ENCODE results near the gene TNNT3.

Gene TNNT3

DNA sequence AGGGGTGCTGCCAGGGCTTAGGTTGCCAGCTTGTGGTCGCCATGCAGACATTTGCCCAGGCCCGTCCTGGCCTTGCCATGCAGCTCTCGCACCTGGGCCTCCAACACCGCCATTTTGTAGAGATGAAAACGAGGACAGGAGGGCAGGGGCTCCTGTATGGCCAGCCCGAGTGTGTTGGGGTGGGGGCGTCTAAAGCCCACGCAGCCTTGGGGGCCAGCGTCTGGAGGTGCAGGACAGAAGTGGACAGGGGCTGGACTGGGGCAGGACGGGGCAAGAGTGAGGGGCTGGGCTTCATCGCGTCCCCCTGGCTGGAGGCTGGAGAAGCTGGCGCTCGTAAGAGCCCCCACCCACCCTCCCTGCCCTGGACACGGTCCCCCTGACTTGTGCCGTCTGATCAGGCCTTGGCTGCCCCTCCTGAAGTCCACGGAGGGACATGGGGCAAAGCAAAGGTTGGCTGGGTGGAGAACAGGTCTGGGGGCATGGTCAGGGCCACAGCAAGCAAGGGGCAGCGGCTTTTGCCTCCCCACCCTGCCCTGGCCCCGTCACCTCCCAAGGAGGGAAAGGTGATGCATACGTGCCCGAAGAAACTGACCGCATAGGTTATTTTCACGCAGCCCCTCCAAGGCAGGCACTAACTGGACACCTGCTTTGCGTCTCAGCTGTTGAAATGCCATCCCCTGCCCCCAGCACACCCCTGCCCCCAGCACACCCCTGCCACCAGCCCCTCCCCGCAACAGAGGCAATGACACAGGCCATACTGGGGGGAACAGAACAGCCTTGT, 815 bp downstream of the TNNT3 start:
- no peak for TF ChIP-seq ESRRG (CRISPR knock-in tag; IDR thresholded peaks at IDR 0.05)
- no peak for TF ChIP-seq ZC3H10 (CRISPR knock-in tag; IDR thresholded peaks at IDR 0.05)
- no peak for TF ChIP-seq BACH2 (CRISPR knock-in tag; IDR thresholded peaks at IDR 0.05; ENCODE audit: borderline replicate concordance)
- TF ChIP-seq CSDC2 (CRISPR knock-in tag; IDR thresholded peaks at IDR 0.05) = no peak
- TF ChIP-seq GLIS3 (CRISPR knock-in tag; IDR thresholded peaks at IDR 0.05) = no peak
- TF ChIP-seq PPARA (CRISPR knock-in tag; IDR thresholded peaks at IDR 0.05; ENCODE audit: borderline replicate concordance) = no peak
- no peak for TF ChIP-seq OSR1 (CRISPR knock-in tag; IDR thresholded peaks at IDR 0.05)
- no peak for TF ChIP-seq SNAI2 (CRISPR knock-in tag; IDR thresholded peaks at IDR 0.05)
- no peak for ATAC-seq

DNA sequence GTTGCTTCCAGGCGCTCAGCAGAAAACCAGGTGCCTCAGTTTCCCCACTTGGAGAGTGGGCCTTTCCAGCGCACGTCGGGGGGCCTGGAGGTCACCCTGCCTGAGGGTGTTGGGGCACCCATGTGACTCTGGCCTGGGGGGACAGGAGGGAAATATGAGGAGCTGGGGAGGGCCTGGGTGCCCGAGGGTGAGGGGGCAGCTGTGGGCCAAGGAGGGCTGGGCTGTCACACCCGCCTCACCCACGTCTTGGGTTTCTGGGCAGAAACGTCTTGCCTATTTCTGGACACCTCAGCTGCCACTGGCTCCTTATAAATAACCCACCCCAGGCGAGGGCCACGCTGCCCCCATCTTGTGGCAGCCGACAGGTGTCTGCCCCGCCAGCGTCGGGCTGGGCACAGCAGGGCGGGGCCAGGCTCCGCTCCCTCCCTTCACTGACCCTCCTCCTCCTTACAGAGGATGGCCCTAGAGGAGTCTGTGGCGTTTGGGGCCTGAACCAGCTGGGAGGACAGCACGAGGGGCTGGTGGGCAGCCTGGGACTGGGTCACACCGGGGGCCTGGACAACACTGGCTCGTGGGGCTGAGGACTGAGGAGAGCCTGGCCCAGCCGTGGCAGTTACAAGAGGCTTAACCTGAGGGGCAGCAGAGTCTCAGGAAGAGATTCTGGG, 1.5 kb downstream of the TNNT3 start:
- ATAC-seq = no peak
- TF ChIP-seq RARB (CRISPR knock-in tag; IDR thresholded peaks at IDR 0.05) = no peak

DNA sequence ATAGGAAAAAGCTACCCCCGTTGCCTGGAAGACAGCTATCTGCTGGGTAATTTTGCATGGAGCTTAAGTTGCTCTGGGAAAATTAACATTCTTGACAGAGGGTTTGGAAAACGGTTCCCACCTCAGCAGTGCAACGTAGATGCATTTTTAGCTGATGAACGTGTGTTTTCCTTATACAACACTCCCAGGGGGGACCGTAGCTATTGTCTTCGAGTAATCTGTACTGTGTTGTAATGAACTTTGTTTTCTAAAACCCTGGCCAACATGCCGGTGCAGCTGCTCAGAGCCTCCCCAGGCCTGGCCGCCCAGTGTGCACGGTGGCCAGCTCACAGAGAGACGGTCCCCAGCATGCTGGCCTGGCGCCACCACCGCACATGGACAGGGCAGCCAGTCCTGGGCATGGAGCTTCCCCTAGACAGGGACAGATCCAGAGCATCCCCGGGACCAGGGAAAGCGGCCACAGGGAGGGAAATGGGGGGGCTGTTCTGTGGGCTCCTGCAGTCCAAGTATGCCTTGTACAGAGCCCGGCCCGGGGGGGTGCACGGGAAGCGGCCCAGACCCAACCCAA, 2.2 kb downstream of the TNNT3 start:
- TF ChIP-seq CSDC2 (CRISPR knock-in tag; IDR thresholded peaks at IDR 0.05) (no peak), SNAI2 (CRISPR knock-in tag; IDR thresholded peaks at IDR 0.05) (no peak), OSR1 (CRISPR knock-in tag; IDR thresholded peaks at IDR 0.05) (no peak), ZFP3 (CRISPR knock-in tag; IDR thresholded peaks at IDR 0.05) (no peak), ARNTL (CRISPR knock-in tag; IDR thresholded peaks at IDR 0.05; ENCODE audit: borderline replicate concordance, low read depth) (no peak), GLIS3 (CRISPR knock-in tag; IDR thresholded peaks at IDR 0.05) (no peak), BACH2 (CRISPR knock-in tag; IDR thresholded peaks at IDR 0.05; ENCODE audit: borderline replicate concordance) (no peak), TOX (CRISPR knock-in tag; IDR thresholded peaks at IDR 0.05; ENCODE audit: borderline replicate concordance) (no peak), ESRRG (CRISPR knock-in tag; IDR thresholded peaks at IDR 0.05) (no peak), ZNF70 (CRISPR knock-in tag; IDR thresholded peaks at IDR 0.05) (no peak), PPARA (CRISPR knock-in tag; IDR thresholded peaks at IDR 0.05; ENCODE audit: borderline replicate concordance) (no peak), CREB5 (CRISPR knock-in tag; IDR thresholded peaks at IDR 0.05; ENCODE audit: low read depth) (no peak), ISL1 (CRISPR knock-in tag; IDR thresholded peaks at IDR 0.05) (no peak)
- TF ChIP-seq, protein P1, sequence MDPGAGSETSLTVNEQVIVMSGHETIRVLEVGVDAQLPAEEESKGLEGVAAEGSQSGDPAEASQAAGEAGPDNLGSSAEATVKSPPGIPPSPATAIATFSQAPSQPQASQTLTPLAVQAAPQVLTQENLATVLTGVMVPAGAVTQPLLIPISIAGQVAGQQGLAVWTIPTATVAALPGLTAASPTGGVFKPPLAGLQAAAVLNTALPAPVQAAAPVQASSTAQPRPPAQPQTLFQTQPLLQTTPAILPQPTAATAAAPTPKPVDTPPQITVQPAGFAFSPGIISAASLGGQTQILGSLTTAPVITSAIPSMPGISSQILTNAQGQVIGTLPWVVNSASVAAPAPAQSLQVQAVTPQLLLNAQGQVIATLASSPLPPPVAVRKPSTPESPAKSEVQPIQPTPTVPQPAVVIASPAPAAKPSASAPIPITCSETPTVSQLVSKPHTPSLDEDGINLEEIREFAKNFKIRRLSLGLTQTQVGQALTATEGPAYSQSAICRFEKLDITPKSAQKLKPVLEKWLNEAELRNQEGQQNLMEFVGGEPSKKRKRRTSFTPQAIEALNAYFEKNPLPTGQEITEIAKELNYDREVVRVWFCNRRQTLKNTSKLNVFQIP (CRISPR knock-in tag; IDR thresholded peaks at IDR 0.05; ENCODE audit: borderline replicate concordance, low read depth) = no peak
- TF ChIP-seq, protein P2, sequence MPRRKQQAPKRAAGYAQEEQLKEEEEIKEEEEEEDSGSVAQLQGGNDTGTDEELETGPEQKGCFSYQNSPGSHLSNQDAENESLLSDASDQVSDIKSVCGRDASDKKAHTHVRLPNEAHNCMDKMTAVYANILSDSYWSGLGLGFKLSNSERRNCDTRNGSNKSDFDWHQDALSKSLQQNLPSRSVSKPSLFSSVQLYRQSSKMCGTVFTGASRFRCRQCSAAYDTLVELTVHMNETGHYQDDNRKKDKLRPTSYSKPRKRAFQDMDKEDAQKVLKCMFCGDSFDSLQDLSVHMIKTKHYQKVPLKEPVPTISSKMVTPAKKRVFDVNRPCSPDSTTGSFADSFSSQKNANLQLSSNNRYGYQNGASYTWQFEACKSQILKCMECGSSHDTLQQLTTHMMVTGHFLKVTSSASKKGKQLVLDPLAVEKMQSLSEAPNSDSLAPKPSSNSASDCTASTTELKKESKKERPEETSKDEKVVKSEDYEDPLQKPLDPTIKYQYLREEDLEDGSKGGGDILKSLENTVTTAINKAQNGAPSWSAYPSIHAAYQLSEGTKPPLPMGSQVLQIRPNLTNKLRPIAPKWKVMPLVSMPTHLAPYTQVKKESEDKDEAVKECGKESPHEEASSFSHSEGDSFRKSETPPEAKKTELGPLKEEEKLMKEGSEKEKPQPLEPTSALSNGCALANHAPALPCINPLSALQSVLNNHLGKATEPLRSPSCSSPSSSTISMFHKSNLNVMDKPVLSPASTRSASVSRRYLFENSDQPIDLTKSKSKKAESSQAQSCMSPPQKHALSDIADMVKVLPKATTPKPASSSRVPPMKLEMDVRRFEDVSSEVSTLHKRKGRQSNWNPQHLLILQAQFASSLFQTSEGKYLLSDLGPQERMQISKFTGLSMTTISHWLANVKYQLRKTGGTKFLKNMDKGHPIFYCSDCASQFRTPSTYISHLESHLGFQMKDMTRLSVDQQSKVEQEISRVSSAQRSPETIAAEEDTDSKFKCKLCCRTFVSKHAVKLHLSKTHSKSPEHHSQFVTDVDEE (CRISPR knock-in tag; IDR thresholded peaks at IDR 0.05) = no peak
- ATAC-seq = no peak

DNA sequence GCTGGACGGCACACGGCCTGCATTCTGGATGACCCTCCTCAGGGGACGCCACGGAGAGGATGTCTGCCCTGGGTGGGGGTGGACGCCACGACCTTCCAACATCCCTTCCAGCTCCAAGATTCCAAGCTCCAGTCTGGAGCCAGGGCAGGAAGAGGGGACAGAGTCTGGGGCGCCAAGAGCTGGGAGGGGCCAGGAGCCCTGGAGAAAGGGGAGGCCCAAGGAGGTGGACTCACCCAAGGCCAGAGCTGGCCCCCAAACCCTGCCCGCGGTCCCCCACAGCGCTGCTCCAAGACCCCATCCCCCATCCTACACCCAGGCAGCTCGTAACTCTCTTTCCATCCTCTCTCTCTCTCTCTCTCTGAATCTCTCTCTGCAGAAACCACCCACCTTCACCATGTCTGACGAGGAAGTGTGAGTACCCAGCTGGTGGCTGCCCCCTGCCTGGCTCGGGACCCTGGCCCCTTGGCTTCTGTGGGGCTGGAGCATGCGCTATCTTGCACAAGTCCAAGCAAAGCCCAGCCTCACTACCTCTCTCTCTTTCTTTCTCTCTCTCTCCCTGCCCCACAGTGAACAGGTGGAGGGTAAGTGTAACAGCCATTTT, 3.1 kb downstream of the TNNT3 start:
- TF ChIP-seq, protein P1 (CRISPR knock-in tag; IDR thresholded peaks at IDR 0.05; ENCODE audit: borderline replicate concordance, low read depth) = no peak
- TF ChIP-seq TCF4 (CRISPR knock-in tag; IDR thresholded peaks at IDR 0.05; ENCODE audit: borderline replicate concordance) (no peak), ZFP30 (CRISPR knock-in tag; IDR thresholded peaks at IDR 0.05) (no peak), ZNF8 (CRISPR knock-in tag; IDR thresholded peaks at IDR 0.05) (no peak), ZNF565 (CRISPR knock-in tag; conservative IDR thresholded peaks at IDR 0.05; ENCODE audit: low read depth) (no peak), TOX (CRISPR knock-in tag; IDR thresholded peaks at IDR 0.05; ENCODE audit: borderline replicate concordance) (no peak), ARNTL (CRISPR knock-in tag; IDR thresholded peaks at IDR 0.05; ENCODE audit: borderline replicate concordance, low read depth) (no peak), ISL1 (CRISPR knock-in tag; IDR thresholded peaks at IDR 0.05) (no peak), ZC3H10 (CRISPR knock-in tag; IDR thresholded peaks at IDR 0.05) (no peak), CREB5 (CRISPR knock-in tag; IDR thresholded peaks at IDR 0.05; ENCODE audit: low read depth) (no peak), GLIS3 (CRISPR knock-in tag; IDR thresholded peaks at IDR 0.05) (no peak), ESRRG (CRISPR knock-in tag; IDR thresholded peaks at IDR 0.05) (no peak), ZNF70 (CRISPR knock-in tag; IDR thresholded peaks at IDR 0.05) (no peak), RARB (CRISPR knock-in tag; IDR thresholded peaks at IDR 0.05) (no peak), ZFP3 (CRISPR knock-in tag; IDR thresholded peaks at IDR 0.05) (no peak)
- TF ChIP-seq, protein P3, sequence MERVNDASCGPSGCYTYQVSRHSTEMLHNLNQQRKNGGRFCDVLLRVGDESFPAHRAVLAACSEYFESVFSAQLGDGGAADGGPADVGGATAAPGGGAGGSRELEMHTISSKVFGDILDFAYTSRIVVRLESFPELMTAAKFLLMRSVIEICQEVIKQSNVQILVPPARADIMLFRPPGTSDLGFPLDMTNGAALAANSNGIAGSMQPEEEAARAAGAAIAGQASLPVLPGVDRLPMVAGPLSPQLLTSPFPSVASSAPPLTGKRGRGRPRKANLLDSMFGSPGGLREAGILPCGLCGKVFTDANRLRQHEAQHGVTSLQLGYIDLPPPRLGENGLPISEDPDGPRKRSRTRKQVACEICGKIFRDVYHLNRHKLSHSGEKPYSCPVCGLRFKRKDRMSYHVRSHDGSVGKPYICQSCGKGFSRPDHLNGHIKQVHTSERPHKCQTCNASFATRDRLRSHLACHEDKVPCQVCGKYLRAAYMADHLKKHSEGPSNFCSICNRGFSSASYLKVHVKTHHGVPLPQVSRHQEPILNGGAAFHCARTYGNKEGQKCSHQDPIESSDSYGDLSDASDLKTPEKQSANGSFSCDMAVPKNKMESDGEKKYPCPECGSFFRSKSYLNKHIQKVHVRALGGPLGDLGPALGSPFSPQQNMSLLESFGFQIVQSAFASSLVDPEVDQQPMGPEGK (CRISPR knock-in tag; IDR thresholded peaks at IDR 0.05; ENCODE audit: borderline replicate concordance) = no peak
- no peak for ATAC-seq

All from SK-N-SH treated with all-trans-retinoic acid at 6 μM for 48 hours (cell line).